Pons (tissue), 1 donor: ENCODE results near the gene SLC8A1.

Source experiments
- DNase-seq: peaks from one replicate; pipeline ENCODE4 v3.0.0-alpha.2; 2016; ENCODE audit warnings: low spot score

The SLC8A1 gene

DNA sequence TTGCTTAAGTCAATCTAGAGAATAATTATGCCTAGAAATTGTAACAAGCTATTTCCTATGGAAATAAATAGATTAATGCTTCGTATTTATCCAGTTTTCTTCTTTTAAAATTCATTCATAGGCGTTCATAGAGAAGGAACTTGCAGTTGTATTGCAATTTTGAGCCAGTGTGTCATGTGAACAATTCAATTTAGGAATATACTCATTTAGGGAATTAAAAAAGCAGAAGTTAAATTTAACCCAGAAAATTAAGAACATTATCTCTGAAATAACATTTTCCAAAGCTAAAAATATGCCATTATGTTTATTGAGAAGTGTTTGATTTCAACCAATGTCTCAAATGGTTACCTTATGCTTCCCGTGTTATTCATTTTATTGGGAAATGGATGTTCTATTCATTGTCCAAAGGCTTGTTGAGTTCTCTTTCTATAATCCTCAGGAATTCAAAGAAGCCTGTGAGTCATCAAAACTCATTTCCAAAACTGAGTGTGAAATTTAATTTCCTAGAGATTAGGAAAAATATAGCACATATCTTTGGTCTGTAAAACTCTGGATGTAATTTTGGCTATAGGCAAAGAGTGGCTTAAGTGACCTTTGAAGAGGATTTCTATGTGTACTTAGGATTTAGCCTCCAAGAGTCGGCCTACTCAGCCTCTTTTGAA is 99.7 kb downstream of the SLC8A1 start:
- DNase-seq, result no peak

DNA sequence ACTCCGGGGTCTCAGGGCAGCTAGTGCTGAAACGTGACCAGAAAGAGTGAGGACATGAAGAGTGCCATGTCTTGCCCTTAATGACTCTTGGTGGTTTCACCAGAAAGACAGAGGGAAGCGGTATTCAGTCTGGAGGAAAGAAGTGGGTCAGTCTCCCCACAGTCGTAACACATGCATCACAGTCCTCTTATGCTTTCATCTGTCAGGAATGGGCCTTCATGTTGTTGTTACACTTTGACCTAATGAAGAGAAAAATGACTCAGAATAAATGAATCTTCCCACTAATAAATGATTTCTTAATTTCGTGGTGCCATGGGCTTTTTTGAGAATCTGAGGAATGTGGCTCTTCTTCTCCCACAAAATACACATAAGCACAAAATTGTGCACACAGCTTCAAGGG is 103.2 kb downstream of the SLC8A1 start:
- no peak for DNase-seq

DNA sequence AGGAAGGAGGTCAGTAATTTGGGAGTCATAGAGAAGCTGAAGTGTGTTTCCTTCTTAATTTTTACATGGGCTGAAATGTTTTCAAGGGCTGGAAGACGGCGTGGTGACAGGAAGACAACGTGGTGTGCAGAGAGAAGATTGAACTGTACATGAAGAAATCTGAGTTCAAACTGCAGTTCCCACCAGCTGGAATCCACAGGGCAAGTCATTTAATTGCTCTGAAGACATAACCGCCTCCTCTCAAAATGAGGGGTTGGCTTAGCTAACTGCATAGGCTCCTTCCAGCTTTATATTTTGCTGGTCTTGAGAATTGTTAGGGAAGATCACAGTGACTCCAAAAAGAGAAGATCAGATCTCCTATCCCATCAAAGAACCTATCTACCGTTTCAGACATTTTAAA is 103.9 kb downstream of the SLC8A1 start:
- DNase-seq, result no peak

DNA sequence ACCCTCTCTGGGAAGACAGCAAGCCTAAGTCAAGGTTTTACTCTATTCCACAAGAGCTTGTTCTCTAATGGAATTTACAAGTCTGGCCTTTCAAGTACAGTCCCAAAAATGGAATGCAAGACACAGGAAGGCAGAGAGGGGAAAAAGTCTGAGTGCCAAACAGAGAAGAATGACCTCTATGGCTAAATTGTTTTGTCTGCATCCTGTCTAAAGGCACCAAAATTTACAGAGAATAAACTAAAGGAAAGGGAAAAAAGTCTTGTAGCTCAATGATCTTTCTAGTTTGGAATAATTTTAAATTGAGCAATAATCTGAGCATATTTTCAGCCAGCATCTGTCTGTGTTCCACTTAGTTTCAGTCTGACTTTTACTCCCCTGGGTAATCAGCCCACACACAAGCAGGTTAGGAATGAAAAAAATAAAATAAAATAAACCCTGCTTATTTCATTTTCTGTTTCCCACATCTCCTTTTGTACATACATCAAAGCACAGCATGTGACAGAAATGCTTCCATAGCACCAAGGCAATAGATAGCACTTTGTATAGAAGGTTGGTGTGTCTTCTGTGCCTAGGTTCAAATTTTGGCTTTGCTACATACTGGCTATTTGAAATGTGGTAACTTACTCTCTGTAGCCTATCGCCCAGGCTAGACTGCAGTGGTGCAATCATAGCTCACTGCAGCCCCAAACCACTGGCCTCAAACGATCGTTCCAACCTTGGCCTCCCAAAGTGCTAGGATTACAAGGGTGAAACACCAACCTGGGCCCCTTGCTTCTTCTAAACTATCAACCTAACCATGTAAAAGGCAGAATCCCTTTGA is 105.1 kb downstream of the SLC8A1 start:
- DNase-seq, result no peak

DNA sequence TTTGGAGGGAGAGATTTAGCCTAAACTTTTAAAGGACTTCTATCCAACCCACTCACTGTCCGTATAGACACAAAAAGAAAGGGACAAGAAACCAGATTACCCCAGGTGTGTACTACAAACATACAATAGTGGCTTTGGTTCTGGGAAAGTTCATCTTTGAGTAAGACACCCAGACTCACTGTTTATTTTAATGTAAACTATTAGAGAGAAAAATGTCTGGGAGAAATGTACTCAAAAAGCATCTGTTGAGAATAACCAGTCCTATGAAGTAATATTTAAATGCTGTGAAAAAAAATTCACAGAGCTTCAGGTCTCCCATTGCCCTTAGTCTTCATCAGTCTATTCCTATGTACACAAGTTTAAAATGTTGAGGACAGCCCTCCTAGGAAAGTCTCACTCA is 107.5 kb downstream of the SLC8A1 start:
- DNase-seq, result no peak

DNA sequence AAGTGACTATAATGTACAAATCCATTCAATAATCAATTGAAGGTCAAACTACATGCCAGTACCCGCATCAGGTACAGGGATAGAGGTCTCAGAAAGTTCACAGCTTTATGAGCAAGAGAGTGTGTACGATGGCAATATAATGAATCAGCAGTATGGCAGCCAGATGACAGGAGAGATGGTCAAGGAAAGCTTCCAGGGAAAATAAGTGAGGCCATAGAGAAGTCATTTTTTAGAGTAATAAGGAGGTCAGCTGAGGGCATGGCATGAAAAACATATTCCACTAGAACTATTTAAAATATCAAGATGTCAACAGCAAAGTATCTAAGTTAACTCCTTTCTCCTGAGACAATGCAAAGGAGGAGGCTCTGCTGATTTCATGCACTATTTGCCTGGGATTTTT is 108.0 kb downstream of the SLC8A1 start:
- no peak for DNase-seq

DNA sequence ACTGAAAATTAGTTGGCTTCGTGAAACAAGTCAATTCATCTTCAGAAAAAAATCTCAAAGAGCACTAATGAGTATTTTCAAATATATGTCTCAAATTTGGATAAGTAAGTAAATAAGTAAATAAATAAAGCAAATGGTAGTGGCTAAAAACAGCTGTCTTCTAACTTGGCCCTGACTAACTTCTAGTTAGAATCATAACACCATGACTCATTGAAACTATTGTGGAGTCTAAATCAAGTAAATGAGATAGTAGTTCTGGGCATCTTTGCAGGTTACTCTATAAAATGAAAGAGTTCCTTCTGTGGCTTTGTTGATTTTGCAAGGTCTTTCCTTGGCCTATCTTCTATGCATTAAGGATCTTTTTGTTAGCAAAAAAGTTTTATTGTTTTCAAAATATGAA is 110.7 kb downstream of the SLC8A1 start:
- no peak for DNase-seq

DNA sequence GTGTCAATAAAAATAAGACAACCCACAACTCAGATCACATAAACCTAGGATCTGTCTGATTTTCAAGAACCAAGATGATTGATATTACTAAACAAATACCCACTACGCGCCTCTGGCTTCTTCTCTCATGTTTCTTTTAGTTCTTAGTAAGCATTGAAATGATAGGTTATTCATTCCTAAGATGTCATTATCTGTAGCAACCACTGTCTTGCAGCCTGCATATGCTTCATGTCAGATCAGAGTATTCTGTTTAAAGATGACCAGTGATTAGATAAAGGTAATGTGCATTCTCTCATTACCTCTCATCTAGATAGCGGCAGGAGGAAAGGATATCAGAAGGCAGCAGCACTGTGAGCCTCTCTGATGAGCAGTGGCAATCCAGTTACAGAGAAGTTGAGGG is 112.9 kb downstream of the SLC8A1 start:
- DNase-seq, result no peak

DNA sequence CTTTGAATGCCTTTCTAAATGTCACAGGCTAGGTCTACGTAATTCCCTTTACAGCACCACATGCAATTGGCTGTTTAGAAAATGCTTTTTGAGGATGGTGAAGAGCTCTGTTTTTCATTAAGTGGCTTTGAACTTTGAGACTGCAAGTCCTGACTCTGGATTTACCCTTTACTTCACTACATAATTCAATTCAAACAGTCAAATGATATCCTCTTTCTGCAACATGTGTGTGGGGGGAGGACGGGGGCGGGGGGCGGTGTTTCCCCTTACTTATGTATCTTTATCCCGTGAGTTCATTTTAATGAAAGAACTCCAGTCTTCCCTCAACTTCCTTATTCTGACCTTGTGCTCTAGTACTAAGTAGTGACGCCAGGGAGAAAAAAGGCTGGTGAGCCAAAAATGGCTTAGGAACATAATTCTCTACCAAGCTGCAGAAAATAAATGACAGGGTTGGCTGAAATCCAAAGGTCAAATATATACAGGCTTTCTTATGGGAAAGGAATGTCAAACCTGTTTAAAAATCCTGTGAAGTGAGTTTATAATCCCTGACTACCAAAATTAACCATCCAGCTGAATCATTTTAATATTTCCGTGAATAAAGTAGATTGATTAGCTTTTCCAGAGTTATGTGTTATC is 119.6 kb downstream of the SLC8A1 start:
- peak; percentile 8 for DNase-seq

DNA sequence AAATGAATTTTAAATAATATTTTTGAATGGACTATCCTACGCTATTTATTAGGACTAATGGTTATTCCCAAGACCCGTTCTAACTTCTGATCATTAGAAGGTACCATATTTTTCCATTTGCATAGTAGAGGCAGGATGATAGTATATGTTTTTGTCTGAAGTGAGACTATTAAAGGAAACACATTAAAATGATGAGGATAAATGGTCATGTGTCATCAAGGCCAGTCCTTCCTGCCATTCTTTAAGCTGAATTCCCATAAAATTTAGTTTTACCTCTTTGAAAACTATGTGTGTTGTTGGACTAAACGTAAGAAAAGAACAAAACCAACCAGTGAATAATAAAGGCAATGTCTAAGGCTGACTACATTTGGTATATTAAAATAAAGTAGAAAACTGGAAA is 121.8 kb downstream of the SLC8A1 start:
- no peak for DNase-seq

DNA sequence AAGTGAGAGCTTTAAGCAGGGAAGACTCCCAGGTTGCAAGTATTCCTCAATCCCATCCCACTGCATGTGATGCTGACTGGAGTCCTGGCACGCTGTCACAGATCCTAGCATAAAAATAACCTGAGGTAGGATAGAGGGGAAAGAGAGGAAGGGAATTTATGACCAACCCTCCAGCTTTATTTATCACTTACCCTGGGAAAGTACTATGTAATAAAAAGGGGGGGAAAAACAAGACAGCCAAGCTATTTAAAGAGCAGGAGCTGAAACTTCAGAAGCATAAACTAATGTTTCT is 122.2 kb downstream of the SLC8A1 start:
- no peak for DNase-seq

DNA sequence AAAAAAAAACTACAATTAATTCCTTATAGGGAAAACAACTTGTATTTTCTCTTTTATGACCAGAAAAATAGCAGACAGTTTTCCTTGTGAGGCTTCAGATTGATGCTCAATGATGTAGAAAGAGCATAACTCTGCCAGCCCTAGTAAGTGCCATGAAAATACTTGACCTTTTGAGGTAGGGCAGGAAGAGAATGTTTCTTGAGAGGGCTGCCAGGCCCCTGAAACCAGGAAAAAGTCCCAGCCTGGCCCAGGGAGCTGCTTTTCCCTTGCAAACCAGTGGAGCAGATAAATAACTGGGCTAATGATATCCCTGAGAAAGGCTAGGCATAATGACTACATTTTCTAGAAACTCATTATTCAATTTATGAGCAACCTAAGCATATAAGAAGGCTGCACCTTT is 126.8 kb downstream of the SLC8A1 start:
- no peak for DNase-seq

DNA sequence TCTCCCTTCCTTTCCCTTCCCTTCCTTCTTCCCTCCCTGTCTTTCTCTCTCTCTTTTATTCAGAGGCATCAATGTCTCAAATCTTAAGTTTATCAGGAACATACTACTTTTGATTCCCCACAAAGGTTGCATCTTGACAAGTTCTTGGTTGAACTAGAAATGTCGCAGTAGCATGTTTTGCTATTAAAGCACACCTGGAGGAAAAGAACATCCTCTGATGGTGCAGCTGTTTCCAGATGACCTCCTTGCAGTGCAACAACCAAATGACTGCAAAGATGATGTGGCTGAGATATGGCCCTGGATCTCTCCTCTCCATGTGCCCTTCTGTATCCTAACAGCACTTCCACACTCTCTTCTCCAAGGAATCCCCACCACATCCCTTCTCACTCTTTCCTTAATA is 127.2 kb downstream of the SLC8A1 start:
- DNase-seq, result no peak

DNA sequence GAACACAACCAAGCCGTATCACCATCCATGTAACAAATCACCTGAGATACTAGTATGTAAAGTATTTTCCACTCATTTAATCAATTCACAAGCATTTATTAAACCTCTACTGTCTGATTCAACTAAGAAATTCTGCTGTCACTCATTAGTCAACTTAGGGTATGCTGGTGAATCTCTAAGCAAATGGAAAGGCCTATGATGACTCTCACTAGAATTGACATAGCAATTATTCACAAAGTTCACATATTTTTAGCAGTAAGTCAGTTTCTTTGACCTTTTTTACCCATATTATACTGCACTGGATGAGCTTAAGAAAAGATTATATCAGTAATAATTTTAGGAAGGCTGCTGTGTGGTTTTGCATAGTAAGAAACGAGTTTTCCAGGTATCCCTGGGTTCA is 130.1 kb downstream of the SLC8A1 start:
- DNase-seq, result no peak

DNA sequence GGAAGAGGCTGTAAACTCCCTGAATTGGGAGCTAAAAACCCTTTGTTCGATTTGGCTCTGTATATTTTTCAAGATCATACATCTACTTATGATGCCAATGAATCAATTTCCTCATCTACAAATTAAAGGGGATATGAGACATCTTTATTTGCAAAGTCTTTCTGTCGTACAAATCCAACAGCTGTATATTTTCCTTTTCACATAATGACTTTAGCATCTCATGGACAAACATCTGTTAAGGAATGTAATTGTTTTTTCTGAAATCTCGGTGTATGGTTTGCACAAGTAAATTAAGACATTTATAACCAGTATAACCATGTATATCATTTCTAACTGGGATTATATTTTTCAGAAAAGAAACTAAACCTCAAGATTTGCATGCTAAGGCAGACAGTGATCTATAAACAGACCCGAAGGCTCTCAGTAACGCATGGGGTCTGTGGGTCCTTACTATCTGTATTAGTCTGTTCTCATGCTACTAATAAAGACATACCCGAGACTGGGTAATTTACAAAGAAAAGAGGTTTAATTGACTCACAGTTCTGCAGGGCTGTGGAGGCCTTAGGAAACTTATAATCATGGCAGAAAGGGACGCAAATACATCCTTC is 130.8 kb downstream of the SLC8A1 start:
- no peak for DNase-seq

DNA sequence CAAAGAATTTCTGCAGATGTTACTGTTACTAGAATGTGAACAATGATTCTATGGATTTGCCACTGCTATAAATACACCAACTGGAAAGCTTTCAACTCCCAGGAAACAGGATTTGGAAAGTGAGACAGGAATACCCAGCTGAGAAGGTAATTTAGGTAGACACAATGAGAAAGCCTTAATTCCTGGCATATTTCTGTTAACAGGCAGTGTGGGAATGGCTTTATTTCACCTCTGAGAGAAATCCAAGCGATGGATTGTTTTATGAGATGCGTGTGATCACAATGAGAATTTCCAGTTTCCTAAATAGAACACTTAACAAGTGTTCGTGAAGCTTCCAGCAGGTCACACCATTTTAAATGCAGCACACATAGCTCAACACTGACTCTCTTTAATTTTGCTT is 133.0 kb downstream of the SLC8A1 start:
- DNase-seq, result no peak

DNA sequence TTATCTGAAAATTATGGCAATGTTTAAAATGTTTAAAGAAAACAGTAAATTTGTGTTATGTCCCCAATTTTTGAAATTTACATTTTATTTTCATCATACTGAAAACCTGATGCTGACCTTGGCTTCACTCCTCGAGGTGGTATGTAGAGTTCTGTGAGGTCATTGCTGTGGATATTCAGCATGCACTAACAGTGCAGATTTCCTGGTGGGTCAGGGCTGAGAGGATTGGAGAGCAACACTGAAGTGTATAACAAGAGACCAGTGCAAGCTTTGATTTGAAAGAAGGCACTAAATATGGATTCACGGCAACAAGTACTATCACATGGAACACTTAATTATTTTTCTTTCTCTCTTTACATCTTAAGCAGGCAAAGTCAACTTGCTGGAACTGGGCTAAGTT is 134.1 kb downstream of the SLC8A1 start:
- DNase-seq, result no peak

DNA sequence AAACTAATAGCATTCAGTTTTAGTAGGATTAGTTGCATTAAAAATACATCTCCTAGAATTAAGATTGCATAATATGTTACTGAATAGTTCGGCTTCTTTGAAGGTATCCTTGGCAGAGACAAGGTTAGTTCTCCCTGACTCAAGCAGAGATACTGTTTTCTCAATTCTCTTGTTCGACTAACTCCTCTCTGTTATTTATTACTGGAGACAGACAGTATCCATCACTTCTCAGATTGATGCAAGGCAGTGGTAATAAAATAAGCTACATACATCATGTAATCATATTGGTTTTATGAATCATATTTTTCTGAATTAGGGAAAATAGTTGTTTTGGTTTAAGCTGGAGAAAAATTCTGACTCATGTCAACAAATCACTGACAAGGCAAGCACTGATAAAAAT is 134.8 kb downstream of the SLC8A1 start:
- DNase-seq, result no peak

DNA sequence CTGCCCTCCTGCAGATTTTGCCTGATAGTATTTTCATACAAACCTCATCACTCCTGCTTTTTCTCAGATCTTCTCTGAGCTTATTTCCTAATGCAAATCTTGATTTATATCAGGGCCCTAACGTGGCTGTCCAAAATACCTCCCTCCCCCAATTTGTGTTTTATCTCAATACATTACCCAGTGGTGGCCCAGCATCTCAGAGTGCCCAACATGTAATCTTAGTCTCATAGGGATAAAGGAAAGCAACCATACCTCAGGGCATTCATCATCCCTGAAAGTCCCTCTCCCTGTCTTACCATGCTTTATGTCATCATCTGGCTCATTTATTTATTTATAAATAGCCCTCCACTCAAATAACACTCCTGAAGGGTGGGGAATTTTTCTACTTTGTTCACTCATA is 135.3 kb downstream of the SLC8A1 start:
- no peak for DNase-seq

DNA sequence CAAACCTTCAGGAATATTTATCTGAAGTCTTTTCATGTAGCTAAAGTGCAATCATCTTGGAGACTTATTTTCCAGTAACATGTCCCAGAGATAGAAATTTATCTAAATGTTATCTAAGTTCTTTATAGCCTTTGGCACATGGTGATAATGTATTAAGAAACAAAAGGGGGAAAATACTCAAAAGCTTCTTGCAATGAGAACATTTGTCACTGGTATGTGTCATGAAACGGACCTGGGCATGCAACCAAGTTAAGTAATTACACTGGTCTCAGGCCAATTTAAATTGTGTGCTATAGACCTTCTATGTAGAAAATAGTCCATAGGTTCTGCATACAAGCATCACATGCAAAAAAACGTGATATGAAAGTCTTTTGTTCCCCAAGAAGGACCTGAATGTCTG is 136.2 kb downstream of the SLC8A1 start:
- no peak for DNase-seq

DNA sequence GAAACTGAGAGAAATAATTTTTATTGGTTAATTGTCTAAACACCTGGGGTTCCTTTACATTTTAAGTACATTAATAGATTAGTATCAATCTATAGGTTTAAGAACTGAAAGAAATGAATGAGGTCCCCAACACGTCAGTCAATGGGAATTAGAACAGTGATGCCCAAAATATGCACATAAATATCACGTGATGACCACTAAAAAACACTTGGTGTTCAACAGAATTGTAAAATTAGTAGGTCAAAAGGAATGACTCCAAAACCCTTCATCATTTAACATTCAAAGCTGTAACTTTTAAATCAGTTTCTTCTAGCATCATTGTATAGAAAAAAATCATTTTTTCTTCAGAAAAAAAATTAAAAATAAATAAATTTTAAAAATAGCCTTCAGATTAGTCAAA is 140.9 kb downstream of the SLC8A1 start:
- no peak for DNase-seq

DNA sequence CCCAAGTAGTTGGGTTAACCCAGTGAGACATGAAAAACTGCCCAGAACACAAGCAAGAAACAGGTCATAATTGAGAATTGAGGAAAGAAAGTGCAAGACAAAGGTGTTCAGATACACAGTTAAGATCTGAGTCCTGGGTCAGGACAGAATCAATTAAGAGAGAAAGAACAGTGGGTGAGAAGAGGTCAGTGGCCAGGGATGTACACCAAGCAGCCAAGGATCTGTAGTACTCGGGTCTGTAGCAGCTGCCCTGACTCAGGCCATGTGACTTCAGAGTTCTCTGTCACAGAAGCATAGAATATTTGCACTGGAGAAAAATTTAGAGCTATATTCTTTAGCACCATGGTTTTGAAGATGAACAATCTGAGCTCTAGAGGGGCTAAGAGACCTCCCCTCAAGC is 141.6 kb downstream of the SLC8A1 start:
- no peak for DNase-seq

DNA sequence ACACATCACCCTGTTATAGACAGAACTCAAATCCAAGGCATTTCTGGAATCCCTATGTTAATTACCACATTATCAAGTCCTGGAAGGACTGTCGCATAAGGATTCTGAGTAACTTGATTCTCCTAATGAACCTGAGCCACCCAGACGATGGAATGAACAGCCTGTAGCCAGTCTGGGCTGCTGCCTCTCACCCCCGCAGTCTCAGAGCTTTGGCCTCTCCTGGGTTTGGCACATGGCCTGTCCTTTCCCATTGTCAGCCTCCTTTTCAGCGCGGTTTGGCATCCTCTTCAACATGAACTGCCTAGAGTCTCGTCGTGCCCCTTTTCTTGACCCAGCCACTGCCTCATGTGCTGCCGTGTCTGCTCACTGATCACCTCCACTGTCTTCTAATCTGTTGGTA is 147.6 kb downstream of the SLC8A1 start:
- DNase-seq, result no peak
